ENCODE measurements around the gene APOB. TPM values are rescaled to one million over a fixed set of nuclear protein-coding genes. Genes with fewer than 3 reads are reported as not detected.

Gene APOB
- total RNA-seq, 1 donor: under 0.01 TPM

DNA sequence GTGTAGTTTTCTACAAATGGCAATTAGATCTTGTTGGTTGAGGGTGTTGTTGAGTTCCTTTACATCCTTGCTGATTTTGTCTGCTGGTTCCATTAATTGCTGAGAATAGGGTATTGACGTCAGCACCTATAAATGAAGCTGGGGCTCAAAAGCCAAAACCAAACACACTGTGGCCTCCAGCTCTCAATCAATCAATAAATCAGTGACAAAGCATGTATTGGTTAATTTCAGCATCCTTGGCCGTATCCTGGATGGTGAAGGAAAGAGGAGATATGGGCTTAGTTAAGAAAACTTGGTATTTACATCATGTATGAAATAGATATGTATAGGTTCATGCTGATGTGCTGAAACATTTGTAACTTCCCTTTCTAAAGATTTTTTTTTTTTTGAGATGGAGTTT lies 13.2 kb upstream of the APOB start:
- no peak for TF ChIP-seq CTCF (IDR thresholded peaks at IDR 0.05; ENCODE audit: insufficient read depth, low read length)
- H3K4me3 ChIP-seq (ENCODE audit: low read depth, low read length): no peak overlapping the region
- DNase-seq (ENCODE audit: low read depth): no peak

DNA sequence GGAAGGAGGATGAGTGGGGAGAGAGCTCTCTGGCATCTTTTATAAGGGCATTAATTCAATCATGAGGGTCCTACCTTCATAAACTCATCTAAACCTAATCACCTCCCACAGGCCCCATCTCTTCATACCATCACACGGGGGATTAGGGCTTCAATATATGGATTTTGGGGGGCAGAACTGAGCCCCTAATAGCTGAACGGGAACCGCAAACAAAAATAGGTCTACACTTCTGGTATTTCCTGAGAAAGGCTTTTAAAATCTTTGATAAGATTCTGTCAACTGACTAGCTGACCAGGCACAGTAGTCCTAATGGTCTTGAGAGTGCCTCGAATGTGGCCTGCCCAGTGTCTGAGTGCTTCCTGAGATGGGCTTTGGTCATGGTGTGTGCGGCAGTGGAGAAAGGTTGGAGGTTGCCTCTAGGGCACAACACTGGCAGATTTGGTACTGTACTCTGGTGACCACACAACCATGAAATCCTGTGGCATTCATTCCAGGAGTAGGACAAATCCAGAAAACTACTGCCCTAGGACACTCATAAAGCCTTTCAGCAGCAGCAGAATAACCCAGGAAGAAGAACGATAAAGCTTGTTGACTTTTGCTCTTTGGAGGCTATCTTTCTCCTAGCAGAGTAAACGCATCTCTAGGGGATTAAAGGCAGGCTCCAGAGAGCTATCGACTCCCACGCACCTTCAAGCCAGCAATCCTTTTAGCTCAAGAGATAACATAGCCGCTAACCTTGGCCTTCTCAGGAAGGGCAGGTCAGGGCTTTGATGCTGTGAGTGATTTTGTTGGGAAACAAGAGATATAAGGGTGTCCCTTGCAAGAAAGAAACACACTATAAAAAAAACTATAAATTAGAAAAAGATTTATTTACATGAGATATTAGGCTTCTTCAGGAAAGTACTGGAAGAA lies 12.3 kb upstream of the APOB start:
- DNase-seq (ENCODE audit: low read depth): no peak
- no peak for TF ChIP-seq CTCF (IDR thresholded peaks at IDR 0.05; ENCODE audit: insufficient read depth, low read length)
- no peak overlapping the region for H3K4me3 ChIP-seq (ENCODE audit: low read depth, low read length)

DNA sequence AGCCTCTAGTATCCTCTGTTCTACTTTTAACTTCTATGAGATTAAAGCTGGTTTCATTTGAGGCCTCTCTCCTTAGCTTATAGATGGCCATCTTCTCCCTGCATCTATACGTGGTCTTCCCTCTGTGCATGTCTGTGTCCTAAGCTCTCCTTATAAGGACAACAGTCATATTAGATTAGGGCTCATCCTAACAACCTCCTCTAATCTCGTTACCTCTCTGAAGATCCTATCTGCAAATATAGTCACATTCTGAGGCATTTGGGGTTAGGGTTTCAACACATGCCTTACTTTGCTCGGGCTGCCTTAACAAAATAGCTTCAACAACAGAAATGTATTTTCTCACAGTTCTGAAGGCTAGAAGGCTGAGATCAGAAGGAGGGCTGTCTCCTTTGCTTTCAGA lies 11.6 kb upstream of the APOB start:
- no peak overlapping the region for H3K4me3 ChIP-seq (ENCODE audit: low read depth, low read length)
- no peak for TF ChIP-seq CTCF (IDR thresholded peaks at IDR 0.05; ENCODE audit: insufficient read depth, low read length)
- no peak for DNase-seq (ENCODE audit: low read depth)

DNA sequence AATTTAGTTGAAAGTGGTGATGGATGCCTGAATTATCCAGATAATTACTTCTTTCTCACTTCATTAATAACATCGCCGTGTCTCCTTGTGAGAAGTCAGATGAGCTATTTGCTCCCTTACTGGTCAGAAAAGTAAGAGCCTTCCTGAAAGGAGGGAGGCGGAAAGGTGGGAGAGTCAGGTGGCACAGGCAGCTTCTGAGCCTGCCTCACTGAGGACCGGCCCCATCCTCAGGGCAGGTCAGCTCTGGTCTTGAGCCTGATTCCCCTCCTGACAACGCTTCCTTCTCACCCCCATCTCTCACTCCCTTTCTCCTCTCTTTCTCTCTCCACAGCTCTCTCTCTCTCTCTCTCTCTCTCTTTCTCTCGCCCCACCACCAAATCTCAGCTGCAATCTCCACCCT lies 10.1 kb upstream of the APOB start:
- TF ChIP-seq CTCF (IDR thresholded peaks at IDR 0.05; ENCODE audit: insufficient read depth, low read length): no peak

DNA sequence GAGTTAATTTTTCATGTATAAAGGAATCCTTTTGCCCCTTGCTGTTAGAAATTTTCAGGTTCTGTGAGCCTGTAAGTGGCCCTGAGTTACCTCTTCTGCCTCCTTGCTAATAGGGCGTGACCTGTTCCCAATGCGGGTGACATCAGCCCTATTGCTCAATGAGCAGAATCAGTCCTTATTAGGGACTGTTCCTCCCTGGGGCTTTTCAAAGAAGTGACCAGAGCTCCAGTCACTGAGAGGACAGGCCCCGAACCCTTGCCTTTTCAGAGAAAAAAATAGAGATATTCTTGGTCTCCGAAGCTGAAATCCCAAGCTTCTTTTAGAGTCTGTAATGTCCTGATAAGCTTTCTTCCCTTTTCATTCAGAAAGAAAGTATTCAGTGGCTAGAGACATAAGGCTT lies 8.2 kb upstream of the APOB start:
- H3K4me3 ChIP-seq (ENCODE audit: low read depth, low read length): no peak overlapping the region
- DNase-seq (ENCODE audit: low read depth): no peak
- no peak for TF ChIP-seq CTCF (IDR thresholded peaks at IDR 0.05; ENCODE audit: insufficient read depth, low read length)

More for the DNA sequence above, 10.1 kb upstream of the APOB start:
- DNase-seq (ENCODE audit: low read depth): no peak
- no peak overlapping the region for H3K4me3 ChIP-seq (ENCODE audit: low read depth, low read length)

DNA sequence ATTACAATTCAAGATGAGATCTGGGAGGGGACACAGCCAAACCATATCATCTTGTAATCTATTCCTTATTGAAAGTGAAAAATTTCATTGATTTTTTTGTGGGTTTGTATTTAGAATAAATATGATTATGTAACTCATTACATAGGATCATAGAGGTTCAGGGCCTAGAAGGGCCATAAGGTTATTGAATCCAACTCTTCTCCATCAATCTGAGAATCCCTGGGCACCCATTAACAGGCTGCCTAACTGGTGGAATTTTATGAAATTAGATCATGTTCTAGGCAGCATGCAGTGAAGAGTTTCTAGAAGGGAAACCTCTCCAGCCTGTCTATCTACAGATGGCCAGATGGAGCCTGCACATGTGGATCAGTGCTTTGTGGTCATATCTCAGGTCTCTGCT lies 6.3 kb upstream of the APOB start:
- no peak for DNase-seq (ENCODE audit: low read depth)
- H3K4me3 ChIP-seq (ENCODE audit: low read depth, low read length): no peak overlapping the region
- TF ChIP-seq CTCF (IDR thresholded peaks at IDR 0.05; ENCODE audit: insufficient read depth, low read length): no peak

Measured in fibroblast of the aortic adventitia (primary cell).